Measurements from ENCODE around the gene SLC43A2. TPM values are rescaled to one million over a fixed set of nuclear protein-coding genes. Genes with fewer than 3 reads are reported as not detected.
A peak's percentile ranks its signal among the peaks of the same experiment; 100 is the strongest.

Gene SLC43A2
- total RNA-seq, 1 donor from 2014 or later = 2.4 TPM

DNA sequence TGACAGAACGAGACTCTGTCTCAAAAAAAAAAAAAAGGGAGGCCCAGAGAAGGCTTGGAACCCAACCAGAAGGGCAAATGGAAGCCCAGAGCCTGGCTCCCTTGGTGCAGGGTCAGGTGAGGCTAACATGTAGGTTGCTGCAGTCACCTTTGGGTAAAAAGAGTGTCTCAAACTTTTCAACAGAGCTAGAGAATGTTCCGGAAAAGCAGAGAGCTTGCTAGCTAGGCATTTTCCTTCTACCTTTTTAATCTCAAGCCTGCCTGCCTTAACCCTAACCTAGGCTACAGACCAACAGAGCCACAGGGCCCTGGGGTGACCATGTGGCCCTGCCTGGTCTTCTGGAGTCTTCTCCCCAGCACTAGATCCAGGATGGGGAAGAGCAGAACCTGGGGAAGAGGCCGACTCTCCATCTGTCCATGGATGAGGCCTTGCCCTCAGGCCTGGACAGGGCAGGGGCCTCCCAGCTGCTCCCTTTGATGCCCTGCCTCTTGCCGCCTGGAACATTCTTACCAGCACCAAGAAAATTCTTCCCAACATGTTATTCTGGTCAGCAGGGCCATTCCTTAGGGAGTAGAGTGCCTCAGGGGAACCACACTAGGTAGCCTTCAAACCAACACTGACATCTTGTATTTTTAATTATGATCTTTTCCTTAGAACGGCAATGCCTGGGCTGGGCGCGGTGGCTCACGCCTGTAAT lies 30.1 kb downstream of the SLC43A2 start:
- TF ChIP-seq, protein P1, sequence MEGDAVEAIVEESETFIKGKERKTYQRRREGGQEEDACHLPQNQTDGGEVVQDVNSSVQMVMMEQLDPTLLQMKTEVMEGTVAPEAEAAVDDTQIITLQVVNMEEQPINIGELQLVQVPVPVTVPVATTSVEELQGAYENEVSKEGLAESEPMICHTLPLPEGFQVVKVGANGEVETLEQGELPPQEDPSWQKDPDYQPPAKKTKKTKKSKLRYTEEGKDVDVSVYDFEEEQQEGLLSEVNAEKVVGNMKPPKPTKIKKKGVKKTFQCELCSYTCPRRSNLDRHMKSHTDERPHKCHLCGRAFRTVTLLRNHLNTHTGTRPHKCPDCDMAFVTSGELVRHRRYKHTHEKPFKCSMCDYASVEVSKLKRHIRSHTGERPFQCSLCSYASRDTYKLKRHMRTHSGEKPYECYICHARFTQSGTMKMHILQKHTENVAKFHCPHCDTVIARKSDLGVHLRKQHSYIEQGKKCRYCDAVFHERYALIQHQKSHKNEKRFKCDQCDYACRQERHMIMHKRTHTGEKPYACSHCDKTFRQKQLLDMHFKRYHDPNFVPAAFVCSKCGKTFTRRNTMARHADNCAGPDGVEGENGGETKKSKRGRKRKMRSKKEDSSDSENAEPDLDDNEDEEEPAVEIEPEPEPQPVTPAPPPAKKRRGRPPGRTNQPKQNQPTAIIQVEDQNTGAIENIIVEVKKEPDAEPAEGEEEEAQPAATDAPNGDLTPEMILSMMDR (IDR thresholded peaks at IDR 0.05; ENCODE audit: insufficient read depth, low read length, severe bottlenecking) = no peak
- no peaks in the 10 kb centered on the region for H3K36me3 ChIP-seq (ENCODE audit: control insufficient read depth, insufficient read depth, low read length)
- no peak overlapping the region for H3K4me3 ChIP-seq (ENCODE audit: low read depth, low read length)
- no peaks in the 10 kb centered on the region for H3K27me3 ChIP-seq (ENCODE audit: control insufficient read depth, insufficient read depth, low read length)
- FAIRE-seq = no peak
- no peak for DNase-seq (ENCODE audit: low read depth)

DNA sequence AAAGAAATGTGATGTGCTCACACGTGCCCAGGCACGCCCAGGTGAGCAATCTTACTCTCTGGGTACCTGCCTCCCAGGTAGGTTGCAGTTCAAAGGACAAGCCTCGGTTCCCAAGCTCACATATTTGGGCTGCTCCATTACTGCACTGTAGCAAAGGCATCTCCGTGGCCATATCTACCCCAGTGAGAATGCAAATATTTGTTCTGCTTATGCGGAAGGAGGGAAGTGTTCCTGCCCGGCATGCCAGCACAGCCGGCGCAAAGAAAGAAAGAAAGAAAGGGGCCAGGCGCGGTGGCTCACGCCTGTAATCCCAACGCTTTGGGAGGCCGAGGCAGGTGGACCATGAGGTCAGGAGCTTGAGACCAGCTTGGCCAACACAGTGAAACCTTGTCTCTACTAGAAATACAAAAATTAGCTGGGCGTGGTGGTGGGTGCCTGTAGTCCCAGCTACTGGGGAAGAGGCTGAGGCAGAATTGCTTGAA lies 30.7 kb downstream of the SLC43A2 start:
- Histone ChIP-seq H3K36me3 (ENCODE audit: control insufficient read depth, insufficient read depth, low read length) (peaks cover under 1% of the 10 kb centered on the region), H3K4me3 (ENCODE audit: low read depth, low read length) (no peak overlapping the region), H3K27me3 (ENCODE audit: control insufficient read depth, insufficient read depth, low read length) (no peaks in the 10 kb centered on the region)
- TF ChIP-seq, protein P1 (IDR thresholded peaks at IDR 0.05; ENCODE audit: insufficient read depth, low read length, severe bottlenecking) = no peak
- DNase-seq (ENCODE audit: low read depth) (peak; percentile 75), FAIRE-seq (no peak)

DNA sequence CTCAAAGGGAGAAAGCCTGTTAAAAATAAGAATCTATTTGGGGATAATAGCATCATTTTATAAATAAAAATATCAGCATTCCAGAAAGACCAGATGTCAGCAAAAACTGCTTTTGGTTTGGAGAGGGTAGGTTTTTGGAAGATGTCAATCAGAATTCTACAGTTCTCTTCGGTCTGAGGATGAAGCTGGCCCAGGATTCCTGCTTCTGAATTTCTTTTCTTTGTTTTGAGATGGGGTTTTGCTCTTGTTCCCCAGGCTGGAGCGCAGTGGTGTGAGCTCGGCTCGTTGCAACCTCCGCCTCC lies 35.1 kb downstream of the SLC43A2 start:
- DNase-seq (ENCODE audit: low read depth) = no peak
- no peak overlapping the region for H3K4me3 ChIP-seq (ENCODE audit: low read depth, low read length)
- H3K27me3 ChIP-seq (ENCODE audit: control insufficient read depth, insufficient read depth, low read length) = no peaks in the 10 kb centered on the region
- TF ChIP-seq, protein P1 (IDR thresholded peaks at IDR 0.05; ENCODE audit: insufficient read depth, low read length, severe bottlenecking) = no peak
- FAIRE-seq = no peak
- peaks cover 7% of the 10 kb centered on the region for H3K36me3 ChIP-seq (ENCODE audit: control insufficient read depth, insufficient read depth, low read length)

DNA sequence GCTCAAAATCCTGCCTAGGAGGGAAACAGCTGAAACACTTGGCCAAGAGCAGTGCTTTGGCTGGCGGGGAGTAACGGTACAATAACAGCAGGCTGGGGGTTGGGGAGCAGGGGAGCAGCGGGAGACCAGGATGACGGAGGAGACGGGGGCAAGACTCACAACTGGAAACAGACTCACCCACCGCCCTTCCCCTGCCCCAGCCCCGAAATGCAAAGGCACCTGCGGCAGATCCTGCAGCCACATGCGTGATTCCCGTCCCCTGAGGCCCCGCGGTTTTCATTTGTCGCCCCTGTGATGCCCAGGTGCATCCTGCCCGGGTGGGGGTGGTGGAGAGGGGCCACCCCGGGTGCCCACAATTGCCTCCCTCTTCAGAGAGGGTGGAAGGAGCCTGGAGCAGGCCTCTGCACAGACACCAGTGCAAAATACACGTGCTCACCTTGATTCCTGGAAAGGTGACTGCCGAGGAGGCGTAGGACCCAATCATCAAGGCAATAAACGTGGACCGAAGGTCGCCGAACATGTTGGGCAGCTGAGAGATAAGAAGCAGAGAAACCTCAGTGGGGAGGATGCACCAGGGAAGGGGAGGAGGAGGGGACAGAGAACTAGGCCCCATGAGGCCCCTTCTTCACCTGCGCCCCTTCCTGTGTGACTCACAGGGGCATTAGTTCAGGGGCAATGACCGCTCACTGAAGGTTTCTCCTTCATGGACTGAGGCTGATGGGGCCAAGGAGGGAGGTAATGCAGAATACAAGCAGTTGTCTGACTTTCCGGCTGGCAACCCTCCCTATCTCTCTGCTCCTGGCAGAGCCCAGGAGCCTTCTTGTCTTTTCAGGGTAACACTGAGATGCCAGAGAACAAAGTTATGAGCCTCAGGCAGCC lies 35.6 kb downstream of the SLC43A2 start:
- TF ChIP-seq, protein P1 (IDR thresholded peaks at IDR 0.05; ENCODE audit: insufficient read depth, low read length, severe bottlenecking) = no peak
- H3K4me3 ChIP-seq (ENCODE audit: low read depth, low read length) = no peak overlapping the region
- H3K27me3 ChIP-seq (ENCODE audit: control insufficient read depth, insufficient read depth, low read length) = no peaks in the 10 kb centered on the region
- no peak for DNase-seq (ENCODE audit: low read depth)
- peaks cover 7% of the 10 kb centered on the region for H3K36me3 ChIP-seq (ENCODE audit: control insufficient read depth, insufficient read depth, low read length)
- FAIRE-seq = peak; percentile 55

DNA sequence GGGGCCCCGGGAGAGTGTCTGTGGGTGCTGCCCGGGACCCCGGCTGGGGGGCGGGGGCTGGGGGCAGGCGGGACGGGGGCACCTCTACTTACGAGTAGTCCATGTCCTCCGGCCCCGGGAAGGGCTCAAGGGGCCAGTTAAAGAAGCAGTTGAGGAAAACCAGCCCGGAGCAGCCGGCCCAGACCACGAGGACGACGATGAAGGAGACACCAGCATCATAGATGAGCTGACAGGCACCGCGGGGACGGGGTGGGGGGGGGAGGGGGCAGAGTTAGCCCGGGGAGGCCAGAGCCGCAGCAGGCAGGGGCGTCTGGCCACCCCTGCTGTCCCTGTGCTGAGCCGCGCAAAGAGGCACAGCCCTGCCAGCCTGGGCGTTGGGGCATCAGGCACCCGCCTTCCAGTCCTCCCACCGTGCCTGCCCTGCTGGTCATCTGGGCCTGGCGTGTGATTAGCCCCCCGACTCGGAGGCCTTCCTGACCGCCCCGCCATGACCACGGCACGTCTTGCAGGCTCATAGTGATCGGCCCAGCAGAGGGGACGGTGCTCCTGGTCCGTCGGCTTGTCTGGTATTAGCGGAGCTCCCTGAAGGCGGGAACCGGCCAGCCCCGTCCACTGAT lies 37.1 kb downstream of the SLC43A2 start:
- no peaks in the 10 kb centered on the region for H3K27me3 ChIP-seq (ENCODE audit: control insufficient read depth, insufficient read depth, low read length)
- TF ChIP-seq, protein P1 (IDR thresholded peaks at IDR 0.05; ENCODE audit: insufficient read depth, low read length, severe bottlenecking) = no peak
- FAIRE-seq = no peak

More for the DNA sequence above, 37.1 kb downstream of the SLC43A2 start:
- Histone ChIP-seq H3K36me3 (ENCODE audit: control insufficient read depth, insufficient read depth, low read length) (peaks cover 9% of the 10 kb centered on the region), H3K4me3 (ENCODE audit: low read depth, low read length) (no peak overlapping the region)
- no peak for DNase-seq (ENCODE audit: low read depth)

All from bronchial epithelial cell (primary cell).